ENCODE results near the gene GRM4. TPM values are rescaled to one million over a fixed set of nuclear protein-coding genes. Genes with fewer than 3 reads are reported as not detected.

The GRM4 gene
- total and polyA plus RNA-seq, 12 donors: not detected

DNA sequence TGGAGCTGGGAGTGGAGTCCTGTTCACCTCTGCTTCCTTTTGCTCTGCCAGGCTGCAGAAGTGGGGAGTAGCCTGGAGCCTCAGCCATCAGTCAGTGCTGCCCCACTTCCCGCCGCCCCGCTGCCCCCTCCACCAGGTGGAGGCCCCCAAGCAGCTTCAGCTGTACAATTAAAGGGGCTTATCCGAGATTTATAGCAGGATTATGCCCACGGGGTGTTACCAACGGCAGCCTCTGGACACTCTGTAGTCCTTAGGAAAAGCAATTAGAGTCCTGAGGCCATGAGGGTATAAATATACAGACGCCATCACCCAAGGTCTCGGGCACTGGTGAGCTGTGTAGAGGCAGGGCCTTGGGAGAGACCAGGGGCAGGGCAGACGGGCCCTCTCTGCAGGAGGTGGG is 55.4 kb downstream of the GRM4 start:
- WGBS, 2 donors: 74% methylated on average over 9 of the region's 9 CpGs
- TF ChIP-seq, protein P1, sequence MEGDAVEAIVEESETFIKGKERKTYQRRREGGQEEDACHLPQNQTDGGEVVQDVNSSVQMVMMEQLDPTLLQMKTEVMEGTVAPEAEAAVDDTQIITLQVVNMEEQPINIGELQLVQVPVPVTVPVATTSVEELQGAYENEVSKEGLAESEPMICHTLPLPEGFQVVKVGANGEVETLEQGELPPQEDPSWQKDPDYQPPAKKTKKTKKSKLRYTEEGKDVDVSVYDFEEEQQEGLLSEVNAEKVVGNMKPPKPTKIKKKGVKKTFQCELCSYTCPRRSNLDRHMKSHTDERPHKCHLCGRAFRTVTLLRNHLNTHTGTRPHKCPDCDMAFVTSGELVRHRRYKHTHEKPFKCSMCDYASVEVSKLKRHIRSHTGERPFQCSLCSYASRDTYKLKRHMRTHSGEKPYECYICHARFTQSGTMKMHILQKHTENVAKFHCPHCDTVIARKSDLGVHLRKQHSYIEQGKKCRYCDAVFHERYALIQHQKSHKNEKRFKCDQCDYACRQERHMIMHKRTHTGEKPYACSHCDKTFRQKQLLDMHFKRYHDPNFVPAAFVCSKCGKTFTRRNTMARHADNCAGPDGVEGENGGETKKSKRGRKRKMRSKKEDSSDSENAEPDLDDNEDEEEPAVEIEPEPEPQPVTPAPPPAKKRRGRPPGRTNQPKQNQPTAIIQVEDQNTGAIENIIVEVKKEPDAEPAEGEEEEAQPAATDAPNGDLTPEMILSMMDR (IDR thresholded peaks at IDR 0.05): no peak

DNA sequence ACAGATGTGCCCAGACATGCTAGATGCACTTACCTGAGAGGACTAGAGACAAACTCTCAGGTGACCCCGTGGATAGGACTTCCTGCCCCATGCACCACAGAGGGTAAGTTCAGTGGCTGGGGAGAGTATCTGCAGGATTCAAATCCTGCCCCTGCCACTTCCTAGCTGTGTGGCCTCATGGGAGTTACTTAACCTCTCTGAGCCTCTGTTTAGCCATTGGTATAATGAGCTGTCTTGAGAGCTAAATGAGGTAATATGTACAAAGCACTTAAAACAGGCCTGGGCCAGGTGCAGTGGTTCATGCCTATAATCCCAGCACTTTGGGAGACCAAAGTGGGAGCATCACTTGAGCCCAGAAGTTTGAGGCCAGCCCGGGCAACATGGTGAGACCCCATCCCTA is 59.3 kb downstream of the GRM4 start:
- ATAC-seq: no peak
- no peaks in the 10 kb centered on the region for H3K36me3 ChIP-seq

More for the DNA sequence above, 55.4 kb downstream of the GRM4 start:
- DNase-seq (no peak), ATAC-seq (no peak)
- no peak overlapping the region for H3K27ac ChIP-seq
- no peaks in the 10 kb centered on the region for H3K36me3 ChIP-seq
- H3K27me3 ChIP-seq: peaks cover 3 to 40% (median 22%) of the 10 kb centered on the region in 7 donors
- H3K9me3 ChIP-seq: no peaks in the 10 kb centered on the region
- no peaks in the 10 kb centered on the region for H3K4me1 ChIP-seq
- intact Hi-C loops (cut with DNase I): no loop called here
- no peak overlapping the region for H3K4me3 ChIP-seq

DNA sequence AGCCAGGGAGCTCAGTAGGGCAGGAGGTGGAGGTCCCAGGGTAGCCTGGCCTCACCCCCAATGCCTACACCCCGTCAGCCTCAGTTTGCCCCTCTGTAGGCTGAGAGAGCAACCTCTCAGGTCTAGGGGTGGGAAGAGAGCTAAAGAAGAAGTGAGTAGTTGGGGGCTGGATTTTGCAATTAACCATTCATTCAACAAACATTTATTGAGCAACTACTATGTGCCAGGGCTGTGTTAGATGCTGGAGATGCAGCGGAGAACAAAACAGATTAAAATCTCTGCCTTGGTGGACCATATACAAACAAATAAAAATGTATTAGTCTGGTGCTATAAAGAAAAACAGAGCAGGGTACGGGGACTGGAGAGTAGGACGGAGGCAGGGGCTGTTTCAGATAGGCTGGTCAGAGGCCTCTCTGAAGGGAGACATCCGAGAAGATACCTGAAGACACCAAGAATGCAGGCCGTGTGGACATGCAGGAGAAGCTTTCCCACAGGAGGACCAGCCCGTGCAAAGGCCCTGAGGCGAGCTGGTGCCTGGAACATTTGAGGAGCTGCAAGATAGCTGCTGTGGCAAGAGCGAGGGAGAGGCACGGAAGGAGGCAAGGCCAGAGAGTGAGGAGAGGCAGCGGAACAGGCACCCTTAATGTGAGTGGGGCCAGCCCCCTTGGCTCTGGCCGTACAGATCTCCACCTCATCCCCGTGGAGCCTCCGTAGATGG is 60.3 kb downstream of the GRM4 start:
- Histone ChIP-seq H3K27ac (no peak overlapping the region), H3K4me3 (no peak overlapping the region), H3K36me3 (no peaks in the 10 kb centered on the region), H3K4me1 (no peaks in the 10 kb centered on the region), H3K9me3 (no peaks in the 10 kb centered on the region), H3K27me3 (peaks cover 0 to 18% (median 0%) of the 10 kb centered on the region in 7 donors)
- intact Hi-C loops (cut with DNase I): no loop called here
- TF ChIP-seq, protein P1 (IDR thresholded peaks at IDR 0.05): no peak
- no peak for DNase-seq
- no peak for ATAC-seq
- WGBS, 2 donors: 86 to 89% methylated on average over 14 of the region's 14 CpGs

More for the DNA sequence above, 59.3 kb downstream of the GRM4 start:
- Histone ChIP-seq H3K4me1 (no peaks in the 10 kb centered on the region), H3K27ac (no peak overlapping the region), H3K4me3 (no peak overlapping the region), H3K9me3 (no peaks in the 10 kb centered on the region), H3K27me3 (peaks cover 0 to 12% (median 0%) of the 10 kb centered on the region in 7 donors)
- no peak for DNase-seq
- WGBS, 2 donors: 87 to 91% methylated on average over 2 of the region's 2 CpGs
- intact Hi-C loops (cut with DNase I): no loop called here
- TF ChIP-seq, protein P1 (IDR thresholded peaks at IDR 0.05): no peak

DNA sequence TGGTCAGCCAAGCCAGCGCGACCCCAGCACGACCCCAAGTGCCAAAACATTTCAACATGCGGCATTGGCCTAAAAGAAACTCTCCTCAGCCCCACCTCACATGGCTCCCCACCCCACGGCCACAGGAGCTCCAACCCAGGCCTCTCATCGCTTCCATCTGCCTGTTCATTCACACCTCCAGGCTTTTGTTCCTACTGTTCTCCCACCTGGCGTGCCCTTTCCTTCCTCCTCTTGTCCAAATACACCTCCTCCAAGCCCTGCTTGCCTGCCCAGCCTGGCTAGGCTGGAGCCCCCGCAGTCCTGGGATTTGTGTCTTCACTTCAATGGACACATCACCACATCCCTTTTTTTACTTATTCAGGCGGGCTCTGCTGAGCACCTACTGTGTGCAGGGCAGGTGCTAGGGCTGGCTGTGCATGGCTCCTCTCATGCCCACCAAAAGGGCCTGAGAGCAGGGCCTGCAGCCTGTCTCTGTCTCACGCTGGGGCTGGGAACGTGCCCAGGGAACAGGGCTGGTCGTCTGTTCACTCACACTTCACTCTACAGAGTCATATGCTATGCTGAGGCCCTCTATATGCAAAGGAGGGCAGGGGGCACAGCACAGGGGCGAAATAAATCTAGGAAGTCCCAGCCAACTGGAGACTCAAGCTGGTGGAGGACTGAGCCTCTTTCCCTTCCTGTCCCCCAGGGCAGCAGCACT is 61.1 kb downstream of the GRM4 start:
- intact Hi-C loops (cut with DNase I): no loop called here
- Histone ChIP-seq H3K27me3 (peaks cover 0 to 21% (median under 1%) of the 10 kb centered on the region in 7 donors), H3K36me3 (no peaks in the 10 kb centered on the region), H3K9me3 (no peaks in the 10 kb centered on the region), H3K4me3 (no peak overlapping the region), H3K27ac (no peak overlapping the region), H3K4me1 (no peaks in the 10 kb centered on the region)
- no peak for ATAC-seq
- WGBS, 2 donors: 64 to 68% methylated on average over 13 of the region's 13 CpGs
- TF ChIP-seq, protein P1 (IDR thresholded peaks at IDR 0.05): no peak
- DNase-seq: no peak

All from heart right ventricle (tissue), 16 donors.